Measurements from ENCODE around the gene GRK1.
"Not testable (repeated sequence)": the region's sequence is repeated elsewhere in the genome, so short reads cannot be mapped to it uniquely, and the experiment has no call there.

Gene GRK1

DNA sequence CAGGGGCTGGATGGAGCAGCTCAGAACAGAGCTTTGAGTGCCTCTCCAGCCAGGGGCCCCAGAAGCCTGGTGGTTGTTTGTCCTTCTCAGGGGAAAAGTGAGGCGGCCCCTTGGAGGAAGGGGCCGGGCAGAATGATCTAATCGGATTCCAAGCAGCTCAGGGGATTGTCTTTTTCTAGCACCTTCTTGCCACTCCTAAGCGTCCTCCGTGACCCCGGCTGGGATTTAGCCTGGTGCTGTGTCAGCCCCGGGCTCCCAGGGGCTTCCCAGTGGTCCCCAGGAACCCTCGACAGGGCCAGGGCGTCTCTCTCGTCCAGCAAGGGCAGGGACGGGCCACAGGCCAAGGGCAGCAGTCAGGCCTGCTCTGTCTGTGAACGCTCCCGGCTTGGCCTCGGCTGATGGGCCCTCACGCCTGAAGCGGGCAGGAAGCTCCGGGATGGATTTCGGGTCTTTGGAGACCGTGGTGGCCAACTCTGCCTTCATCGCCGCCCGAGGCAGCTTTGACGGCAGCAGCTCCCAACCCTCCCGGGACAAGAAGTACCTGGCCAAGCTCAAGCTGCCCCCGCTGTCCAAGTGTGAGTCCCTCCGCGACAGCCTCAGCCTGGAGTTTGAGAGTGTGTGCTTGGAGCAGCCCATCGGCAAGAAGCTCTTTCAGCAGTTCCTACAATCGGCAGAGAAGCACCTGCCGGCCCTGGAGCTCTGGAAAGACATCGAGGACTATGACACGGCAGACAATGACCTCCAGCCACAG is at the start of gene GRK1:
GRK1 (plus strand) TSS at position 269 of the 751 bp plus-strand sequence; CDS start at position 437, 168 bp downstream.
- DNase-seq (ENCODE audit: low spot score) = no peak

DNA sequence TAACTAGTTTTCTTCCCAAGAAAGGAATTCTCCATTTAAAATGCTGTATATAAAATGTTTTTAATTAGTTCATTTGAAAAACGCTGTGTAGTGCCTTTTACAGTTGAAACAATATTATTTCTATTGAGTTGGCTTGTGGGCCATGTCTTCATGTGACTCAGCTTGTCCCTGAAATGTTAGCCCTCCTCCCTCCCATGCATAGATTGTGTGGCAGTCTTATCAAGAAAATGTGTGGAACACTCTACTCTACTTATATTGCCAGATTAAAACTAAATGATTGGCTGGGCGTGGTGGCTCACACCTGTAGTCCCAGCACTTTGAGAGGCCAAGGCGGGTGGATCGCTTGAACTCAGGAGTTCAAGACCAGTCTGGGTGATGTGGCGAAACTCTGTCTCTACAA is 49.1 kb upstream of the GRK1 start:
- DNase-seq (ENCODE audit: low spot score) = no peak

DNA sequence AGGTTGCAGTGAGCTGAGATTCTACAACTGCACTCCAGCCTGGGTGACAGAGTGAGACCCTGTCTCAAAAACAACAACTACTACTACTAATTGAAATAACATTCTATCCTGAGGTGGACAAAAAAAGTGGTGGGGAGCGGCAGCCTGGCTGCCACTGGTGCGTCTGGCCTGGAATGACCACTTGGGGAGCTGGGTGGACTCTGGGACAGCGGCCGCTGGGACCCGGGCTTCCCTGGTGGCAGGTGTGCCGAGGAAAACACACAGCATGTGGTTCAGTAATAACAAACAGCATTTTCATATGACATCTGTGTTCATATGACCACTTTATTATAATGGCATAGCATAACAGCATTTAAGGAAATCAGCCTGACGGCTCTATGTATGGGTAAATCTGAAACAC is 48.6 kb upstream of the GRK1 start:
- DNase-seq (ENCODE audit: low spot score) = no peak

DNA sequence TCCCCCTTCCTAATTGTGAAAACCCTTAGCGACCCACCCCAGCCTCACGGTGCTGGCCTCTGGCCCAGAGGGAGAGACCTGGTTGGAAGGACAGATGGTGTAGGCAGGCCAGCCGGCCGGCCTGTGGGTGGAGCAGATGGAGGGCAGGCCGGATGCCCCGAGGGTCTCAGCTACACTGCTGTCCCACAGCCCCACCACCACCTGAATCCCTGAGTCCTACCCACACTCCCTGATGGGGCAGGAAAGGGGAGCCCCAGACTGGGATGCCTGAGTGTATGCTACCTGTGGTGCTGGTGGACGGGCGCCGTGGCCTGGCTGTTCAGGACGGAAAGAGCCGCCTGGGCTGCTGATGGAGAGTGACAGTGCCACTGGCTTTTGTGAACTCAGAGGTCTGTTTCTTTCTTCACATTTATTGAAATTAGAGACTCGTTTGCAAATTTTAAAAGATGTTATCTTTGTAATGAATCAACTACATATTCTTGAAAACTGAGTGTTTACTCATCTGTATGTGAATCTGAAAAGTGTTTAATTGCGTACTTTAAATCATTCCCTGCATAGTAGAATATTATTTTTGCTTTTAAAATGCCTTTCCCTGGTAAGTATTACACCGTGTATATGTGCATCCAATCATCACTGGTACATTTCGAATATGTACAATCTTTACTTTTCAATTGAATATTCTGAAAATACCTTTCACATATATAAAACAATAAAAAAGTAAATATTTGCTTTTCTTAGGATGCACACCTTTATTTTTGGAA is 46.8 kb upstream of the GRK1 start:
- DNase-seq (ENCODE audit: low spot score) = no peak

DNA sequence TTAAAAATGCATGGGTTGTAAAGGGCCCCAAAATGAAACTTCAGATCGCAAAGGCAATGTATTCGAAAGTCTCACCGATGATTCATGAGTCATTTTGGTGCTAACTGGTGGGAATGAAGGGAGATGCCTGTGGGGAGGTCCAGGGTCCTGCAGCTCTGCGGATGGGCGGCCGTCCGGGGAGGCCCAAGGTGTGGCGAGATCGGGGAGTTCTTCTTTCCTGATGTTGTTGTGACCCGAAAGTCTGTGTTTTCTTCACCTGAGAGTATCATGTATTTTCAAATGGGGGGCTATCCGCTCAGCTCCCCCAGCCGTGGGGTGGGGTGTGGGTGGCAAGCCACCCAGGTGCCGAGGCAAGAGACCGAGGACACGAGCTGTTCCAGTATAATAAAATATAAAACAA is 46.0 kb upstream of the GRK1 start:
- no peak for DNase-seq (ENCODE audit: low spot score)

DNA sequence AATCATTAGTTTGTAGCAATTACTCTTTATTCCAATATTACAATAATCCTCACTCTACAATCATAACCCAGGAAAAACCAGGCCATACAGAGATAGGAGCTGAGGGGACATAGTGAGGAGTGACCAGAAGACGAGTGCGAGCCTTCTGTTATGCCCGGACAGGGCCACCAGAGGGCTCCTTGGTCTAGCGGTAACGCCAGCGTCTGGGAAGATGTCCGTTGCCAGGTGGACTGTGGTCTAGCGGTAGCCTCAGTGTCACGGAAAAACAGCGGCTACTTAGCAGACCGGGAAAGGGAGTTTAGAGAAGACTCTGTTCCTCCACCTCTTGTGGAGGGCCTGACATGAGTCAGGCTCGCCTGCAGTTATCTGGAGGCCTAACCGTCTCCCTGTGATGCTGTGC is 45.5 kb upstream of the GRK1 start:
- DNase-seq (ENCODE audit: low spot score) = not testable (repeated sequence)

DNA sequence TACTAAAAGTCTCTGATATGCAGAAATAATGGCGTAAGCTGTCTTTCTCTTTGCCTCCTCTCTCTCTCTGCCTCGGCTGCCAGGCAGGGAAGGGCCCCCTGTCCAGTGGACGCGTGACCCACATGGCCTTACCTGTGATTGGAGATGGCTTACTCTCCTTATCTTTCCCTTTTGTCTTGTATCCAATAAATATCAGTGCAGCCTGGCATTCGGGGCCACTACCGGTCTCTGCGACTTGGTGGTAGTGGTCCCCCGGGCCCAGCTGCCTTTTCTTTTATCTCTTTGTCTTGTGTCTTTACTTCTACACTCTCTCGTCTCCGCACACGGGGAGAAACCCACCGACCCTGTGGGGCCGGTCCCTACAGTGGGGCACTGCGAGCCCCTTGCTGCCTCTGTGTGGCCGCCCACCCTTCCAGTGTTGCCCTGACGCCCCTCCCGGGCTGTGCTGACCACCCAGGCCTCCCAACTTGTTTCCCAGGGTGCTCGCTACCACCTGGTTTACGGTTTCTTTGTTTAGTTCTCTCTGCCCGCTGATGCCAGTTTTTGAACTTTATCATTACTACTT is 45.0 kb upstream of the GRK1 start:
- DNase-seq (ENCODE audit: low spot score) = not testable (repeated sequence)

DNA sequence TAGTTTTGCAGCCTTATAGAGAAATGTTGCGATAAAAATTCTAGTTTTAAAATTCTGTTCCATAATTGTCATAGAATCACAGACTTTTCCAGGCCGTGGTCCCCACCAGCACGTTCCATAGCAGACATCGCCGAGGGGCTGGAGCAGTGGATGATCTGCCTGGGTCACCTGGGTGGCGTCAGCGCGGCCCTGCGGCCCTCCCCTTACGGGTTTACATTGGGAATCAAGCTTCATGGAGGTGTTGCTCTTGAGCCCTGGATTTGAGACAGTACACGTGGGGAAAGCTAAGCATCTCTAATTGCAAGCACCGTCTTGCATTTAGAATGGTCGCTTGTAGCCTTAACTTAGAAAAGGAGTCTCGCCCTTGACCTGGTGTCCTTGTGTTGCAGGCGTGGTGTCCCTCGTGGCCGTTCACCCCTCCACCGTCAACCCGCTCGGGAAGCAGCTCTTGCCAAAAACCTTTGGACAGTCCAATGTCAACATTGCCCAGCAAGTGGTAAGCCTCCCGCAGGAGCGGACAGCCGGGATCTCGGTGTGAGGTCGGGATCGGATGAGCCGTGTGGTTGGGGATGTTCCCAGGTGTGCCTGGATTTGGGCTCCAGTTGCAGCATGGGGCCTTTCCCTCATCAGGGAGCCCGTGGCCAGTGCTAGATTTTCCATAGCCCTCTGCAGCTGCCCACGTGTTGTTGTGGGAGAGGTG is 44.1 kb upstream of the GRK1 start:
- no peak for DNase-seq (ENCODE audit: low spot score)

DNA sequence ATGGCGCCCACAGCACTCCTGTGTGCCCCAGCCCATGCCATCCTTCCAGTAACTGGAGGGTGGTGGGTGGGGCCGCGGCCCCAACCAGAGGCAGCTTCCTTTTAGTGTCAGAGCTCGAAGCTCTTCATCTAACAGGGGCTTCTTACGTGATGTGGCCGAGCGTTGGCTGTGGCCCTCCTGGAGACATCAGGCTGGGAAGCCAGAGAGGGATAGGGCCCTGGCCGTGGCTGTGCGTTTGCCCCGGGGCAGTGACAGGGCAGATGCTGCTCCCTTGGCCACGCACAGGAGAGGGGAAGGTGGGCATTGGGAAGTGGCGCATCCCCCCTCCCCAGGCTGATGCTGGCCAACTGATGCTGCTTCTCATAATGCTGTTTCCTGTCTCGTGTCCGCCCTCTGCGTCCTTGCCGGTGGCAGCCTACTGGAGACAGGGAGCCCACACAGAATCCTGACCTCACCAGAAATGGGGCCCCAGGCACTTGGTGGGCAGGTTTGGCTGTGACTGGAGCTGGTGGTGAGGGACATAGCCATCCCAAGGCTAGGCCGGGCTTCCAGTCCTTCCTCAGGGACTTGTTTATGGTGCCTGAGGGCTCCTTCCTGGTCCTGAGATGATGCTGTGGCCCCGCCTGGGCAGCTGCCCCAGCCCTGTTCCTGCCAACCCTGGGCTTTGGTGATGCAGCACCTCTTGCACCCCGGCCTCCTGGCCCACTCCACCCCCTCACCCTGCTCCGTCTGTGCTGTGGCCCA is 43.4 kb upstream of the GRK1 start:
- DNase-seq (ENCODE audit: low spot score) = no peak

DNA sequence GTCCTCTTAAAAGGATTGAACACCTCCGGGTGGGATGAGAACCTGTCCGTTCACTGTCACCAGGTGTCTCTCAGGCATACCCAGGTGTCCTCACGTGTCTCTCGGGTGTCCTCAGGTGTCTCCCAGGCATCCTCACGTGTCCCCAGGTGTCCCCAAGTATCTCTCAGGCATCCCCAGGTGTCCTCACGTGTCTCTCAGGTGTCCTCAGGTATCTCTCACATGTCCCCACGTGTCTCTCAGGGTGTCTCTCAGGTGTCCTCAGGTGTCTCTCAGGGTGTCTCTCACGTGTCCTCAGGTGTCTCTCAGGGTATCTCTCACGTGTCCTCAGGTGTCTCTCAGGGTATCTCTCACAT is 42.8 kb upstream of the GRK1 start:
- DNase-seq (ENCODE audit: low spot score) = no peak

DNA sequence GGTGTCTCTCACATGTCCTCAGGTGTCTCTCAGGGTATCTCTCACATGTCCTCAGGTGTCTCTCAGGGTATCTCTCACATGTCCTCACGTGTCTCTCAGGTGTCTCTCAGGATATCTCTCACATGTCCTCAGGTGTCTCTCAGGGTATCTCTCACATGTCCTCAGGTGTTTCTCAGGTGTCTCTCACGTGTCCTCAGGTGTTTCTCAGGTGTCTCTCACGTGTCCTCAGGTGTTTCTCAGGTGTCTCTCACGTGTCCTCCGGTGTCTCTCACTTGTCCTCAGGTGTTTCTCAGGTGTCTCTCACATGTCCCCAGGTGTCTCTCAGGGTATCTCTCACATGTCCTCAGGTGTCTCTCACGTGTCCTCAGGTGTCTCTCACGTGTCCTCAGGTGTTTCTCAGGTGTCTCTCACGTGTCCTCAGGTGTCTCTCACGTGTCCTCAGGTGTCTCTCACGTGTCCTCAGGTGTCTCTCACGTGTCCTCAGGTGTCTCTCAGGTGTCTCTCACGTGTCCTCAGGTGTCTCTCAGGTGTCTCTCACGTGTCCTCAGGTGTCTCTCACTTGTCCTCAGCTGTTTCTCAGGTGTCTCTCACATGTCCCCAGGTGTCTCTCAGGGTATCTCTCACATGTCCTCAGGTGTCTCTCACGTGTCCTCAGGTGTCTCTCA is 42.2 kb upstream of the GRK1 start:
- DNase-seq (ENCODE audit: low spot score) = not testable (repeated sequence)

DNA sequence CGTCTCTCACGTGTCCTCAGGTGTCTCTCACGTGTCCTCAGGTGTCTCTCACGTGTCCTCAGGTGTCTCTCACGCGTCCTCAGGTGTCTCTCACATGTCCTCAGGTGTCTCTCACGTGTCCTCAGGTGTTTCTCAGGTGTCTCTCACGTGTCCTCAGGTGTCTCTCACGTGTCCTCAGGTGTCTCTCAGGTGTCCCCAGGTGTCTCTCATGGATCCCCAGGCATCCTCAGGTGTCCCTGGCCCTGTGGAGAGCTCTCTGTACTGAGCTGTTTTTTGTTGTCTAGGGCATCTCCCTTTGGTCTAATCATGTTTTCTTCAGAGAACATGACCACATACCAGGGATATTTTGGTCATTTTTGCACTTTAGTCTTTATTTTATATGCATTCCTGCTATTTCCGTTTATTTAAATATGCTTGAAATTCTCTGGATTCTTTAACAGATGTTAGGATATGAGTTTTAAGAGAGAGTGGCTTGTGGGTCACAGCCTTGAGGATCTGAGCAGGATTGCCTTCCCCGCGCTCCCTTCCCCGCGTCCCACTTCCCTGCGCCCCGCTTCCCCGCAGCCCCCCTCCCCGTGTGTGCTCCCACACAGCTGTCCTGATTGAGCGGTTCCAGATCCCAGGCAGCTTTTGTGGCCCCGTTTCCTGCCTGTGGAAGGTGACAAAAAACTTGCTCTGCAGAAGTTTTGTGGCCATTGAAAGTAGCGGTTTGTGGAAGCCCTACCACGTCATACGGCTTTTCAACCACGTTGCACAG is 40.9 kb upstream of the GRK1 start:
- DNase-seq (ENCODE audit: low spot score) = no peak

DNA sequence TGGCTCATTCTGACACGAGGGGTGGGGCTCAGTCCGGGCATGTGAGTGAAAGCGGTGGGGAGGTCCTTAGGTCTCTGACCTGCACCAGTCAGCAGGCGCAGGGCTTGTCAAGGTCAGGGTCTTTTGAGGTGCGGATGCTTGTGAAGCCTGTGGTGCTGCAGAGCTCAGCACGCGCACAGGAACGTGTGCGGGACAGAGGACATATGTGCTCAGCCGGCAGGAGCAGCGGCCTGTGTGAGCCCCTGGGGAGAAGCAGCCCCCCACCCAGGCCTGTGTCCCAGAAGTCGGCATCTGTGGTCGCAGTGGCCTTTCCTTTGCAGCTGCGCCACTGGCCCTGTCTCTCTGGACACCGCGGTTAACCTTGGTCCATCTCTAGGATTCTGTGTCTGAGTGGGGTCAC is 39.9 kb upstream of the GRK1 start:
- DNase-seq (ENCODE audit: low spot score) = no peak

DNA sequence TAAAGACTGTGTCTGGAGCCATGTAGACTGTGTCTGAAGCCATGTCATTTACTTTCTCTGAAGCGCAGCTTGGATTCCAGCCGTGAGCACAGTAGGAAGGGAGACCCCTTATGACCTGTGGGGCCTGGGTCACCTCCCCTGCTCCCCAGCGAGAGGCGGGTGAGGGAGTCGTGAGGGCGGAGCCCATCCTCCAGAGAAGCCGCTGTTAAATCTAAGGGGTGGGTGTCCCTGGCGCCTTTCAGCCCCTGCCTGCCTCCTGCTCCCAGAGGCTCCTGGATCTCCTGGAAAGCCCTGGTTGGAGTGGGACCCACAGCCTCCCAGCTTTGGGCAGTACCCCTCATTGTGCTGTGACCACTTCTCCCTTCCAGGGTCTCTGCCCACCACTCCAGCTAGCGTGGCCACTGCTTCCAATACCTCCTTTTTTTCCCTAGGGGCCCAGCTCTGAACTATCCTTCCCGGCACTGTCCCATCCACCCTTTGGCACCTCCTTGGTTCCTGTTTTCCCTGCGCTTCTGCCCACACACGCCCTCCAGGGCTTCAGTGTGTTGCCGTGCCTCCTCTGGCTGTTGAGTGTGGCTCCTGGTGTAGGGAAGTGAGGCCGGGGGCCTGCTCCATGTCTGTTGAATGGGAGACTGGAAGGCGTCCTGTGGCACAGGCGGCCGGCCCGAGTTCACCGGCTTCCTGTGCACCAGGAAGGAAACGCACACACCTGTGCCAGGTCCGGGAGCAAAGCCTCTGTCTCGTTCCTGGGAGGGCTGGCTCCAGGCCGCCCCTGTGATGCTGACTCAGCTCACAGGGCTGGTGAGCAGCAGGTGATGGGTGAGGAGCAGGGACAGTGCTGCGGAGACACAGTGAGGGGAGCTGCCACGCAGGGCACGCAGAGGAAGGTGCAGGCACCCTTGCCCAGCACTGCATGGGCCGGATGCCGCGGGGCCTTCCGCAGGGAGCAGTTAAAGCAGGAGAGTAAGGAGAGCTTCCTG is 38.4 kb upstream of the GRK1 start:
- DNase-seq (ENCODE audit: low spot score) = no peak

DNA sequence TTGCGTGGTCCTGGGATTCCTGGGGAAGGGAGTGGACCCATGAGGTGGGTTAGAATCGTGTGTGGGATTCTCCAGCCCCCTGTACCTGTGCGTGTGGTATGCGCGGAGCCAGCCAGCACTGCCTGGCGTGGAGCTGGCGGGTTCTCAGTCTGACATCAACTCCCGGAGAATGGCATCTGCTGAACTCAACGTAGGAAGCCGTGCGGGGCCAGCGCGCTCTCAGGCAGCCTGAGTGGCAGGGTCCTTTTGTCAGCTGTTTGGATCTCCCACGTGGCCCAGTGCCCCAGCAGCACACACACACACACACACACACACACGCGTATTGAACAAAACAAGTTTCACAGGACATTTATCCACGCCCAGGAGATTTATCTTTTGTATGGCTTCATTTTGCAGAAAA is 37.2 kb upstream of the GRK1 start:
- no peak for DNase-seq (ENCODE audit: low spot score)

DNA sequence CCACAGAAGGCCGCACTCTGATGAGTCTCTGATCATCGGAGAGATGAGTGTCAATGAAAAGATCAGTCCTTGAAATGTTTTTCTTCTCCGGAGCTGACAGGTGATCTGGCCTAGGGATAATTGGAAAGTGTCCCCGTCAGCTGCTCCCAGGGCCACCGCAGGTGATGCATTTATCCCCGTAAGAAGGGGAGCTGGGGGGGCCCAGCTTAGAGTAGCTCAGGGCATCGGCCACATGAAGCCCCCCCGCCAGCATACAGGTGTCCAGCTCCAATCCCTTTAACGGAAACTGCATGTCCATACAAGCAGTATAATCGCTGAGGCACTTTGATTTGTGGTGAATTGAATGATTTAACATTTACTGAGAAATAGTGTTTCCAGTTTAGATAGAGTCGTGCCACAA is 36.7 kb upstream of the GRK1 start:
- no peak for DNase-seq (ENCODE audit: low spot score)

DNA sequence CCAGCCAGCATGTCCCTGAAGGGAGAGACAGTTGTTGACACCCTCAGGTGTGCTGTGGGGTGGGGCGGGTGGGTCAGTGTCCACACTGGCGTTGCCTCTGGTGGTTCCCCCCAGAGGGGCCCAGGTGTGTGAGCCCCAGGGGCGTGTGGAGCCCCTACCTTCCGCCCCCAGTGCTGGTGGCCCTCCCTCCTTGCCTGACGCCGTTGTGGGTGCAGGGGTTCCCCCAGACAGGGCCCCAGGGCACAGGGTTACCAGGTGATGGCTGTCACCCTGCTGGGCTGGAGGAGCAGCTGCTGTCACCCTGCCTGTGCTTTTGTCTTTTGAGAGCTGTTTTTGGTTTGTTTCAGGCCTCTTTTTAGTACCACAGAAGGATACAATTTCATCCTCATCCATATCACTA is 36.2 kb upstream of the GRK1 start:
- no peak for DNase-seq (ENCODE audit: low spot score)

DNA sequence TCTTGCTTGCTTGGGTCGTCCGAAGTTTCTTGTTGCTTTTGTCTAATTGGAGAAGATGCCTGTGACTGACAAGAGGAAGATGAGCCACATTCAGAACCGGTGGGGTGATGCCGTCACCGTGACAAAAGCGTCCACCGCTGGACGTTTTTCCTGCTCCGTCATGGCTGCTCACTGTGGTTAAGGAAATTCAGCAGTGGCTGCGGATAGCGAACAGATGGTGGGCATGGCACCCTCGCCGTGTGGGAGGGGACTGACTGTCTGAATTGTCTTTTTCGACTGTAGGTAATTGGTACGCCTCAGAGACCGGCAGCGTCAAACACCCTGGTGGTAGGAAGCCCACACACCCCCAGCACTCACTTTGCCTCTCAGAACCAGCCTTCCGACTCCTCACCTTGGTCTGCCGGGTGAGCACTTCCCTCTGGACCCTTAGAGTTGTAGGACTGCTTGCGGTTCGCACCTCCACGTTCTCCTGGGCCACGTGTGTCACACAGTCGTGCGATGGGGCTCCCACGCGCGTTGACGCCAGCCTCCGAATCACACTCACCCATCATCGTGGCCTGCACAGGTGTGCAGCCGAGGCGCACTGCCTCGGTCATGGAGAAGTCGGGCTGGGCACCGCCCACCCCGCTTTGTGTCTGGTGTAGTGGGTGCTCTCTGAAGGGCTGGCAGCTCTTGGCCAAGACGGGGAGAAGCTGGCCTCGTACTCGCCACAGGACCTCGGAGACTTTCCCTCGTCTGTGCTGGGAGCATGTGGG is 35.5 kb upstream of the GRK1 start:
- DNase-seq (ENCODE audit: low spot score) = no peak

Data from germinal center (tissue), 1 donor.